HG03342 (cell line): ENCODE data around the gene PTCH1.

Source experiments
- ATAC-seq: cut with Tn5 transposase; IDR thresholded peaks from one replicate; pipeline ENCODE4 v1.9.1; 2021; ENCODE audit warnings: mild to moderate bottlenecking, moderate library complexity; ENCODE audit not compliant: unreplicated experiment

Gene PTCH1

GRCh38 chr9:95411054-95411892 lies 105.5 kb downstream of the PTCH1 start:
- ATAC-seq, result no peak

GRCh38 chr9:95409650-95410426 lies 106.9 kb downstream of the PTCH1 start:
- no peak for ATAC-seq

DNA sequence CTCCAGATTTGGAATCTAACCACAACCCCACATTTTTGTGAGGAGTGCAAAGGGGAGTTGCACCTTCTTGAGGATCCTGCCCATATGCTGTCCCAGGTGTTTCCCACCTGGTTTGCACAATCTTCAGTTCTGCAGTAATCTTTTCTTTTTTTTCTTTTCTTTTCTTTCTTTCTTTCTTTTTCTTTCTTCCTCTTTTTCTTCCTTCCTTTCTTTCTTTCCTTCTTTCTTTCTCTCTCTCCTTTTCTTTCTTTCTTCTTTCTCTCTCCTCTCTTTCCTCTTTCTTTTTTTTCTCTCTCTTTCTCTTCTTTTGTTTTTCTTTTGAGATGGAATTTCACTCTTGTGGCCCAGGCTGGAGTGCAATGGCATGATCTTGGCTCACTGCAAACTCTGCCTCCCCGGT lies 109.2 kb downstream of the PTCH1 start:
- no peak for ATAC-seq

DNA sequence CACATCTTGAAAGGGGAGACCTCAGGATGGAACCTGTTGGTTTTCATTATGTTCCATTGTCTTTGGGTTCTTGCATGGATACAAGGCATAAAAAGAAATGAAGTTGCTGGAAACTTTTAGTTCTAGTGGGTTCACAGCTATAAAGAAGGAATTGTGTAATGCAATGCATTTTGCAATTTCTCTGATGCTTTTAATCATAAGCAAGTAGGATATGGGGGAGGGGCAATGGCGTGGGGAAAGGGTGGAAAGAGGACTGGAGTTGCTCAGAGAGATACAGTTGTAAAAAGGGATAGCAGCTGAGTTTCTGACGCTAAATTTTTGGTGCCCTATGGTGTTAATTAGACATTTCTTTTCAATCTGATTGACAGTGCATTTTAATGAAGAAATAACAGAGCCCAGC lies 110.7 kb downstream of the PTCH1 start:
- no peak for ATAC-seq

GRCh38 chr9:95399261-95399660 lies 117.5 kb downstream of the PTCH1 start:
- ATAC-seq, result no peak
